Liver (tissue), 9 donors: ENCODE results near the gene GNB1L. TPM values are rescaled to one million over a fixed set of nuclear protein-coding genes. Genes with fewer than 3 reads are reported as not detected.

ENCODE experiments used
- DNase-seq: peaks from one replicate; pipeline ENCODE4 v3.0.0-alpha.2; 2017; ENCODE audit warnings: low spot score
- H3K27ac ChIP-seq, 2 donors: one replicate each; pipeline ENCODE4 v1.7.0; 2013; ENCODE audit warnings: inconsistent platforms in 2 of 2, low read length in 2 of 2, control low read depth in 1 of 2, low read depth in 1 of 2, mild to moderate bottlenecking in 1 of 2
- H3K27me3 ChIP-seq, 4 donors: one replicate each; pipeline versions ENCODE4 v1.6.1 to v1.7.0; 2013; ENCODE audit warnings: low read length in 3 of 4, inconsistent platforms in 1 of 4, mild to moderate bottlenecking in 1 of 4, moderate library complexity in 1 of 4; ENCODE audit not compliant: control insufficient read depth in 4 of 4, insufficient read depth in 4 of 4
- H3K36me3 ChIP-seq, 4 donors: one replicate each; pipeline versions ENCODE4 v1.6.1 to v1.7.0; 2013; ENCODE audit warnings: low read length in 3 of 4, mild to moderate bottlenecking in 3 of 4, low read depth in 1 of 4, moderate library complexity in 1 of 4; ENCODE audit not compliant: control insufficient read depth in 4 of 4, insufficient read depth in 3 of 4
- H3K4me1 ChIP-seq, 4 donors: one replicate each; pipeline versions ENCODE4 v1.6.1 to v1.7.0; 2013; ENCODE audit warnings: low read length in 3 of 4, mild to moderate bottlenecking in 3 of 4, moderate library complexity in 1 of 4; ENCODE audit not compliant: control insufficient read depth in 4 of 4, insufficient read depth in 4 of 4
- H3K4me3 ChIP-seq, 3 donors: one replicate each; pipeline versions ENCODE4 v1.6.1 to v1.7.0; 2013; ENCODE audit warnings: low read length in 3 of 3, control low read depth in 1 of 3, low read depth in 1 of 3, mild to moderate bottlenecking in 1 of 3
- H3K9ac ChIP-seq, 2 donors: one replicate each; pipeline ENCODE4 v1.7.0; 2013; ENCODE audit warnings: low read length in 2 of 2, mild to moderate bottlenecking in 2 of 2, moderate library complexity in 2 of 2, control low read depth in 1 of 2, low read depth in 1 of 2
- H3K9me3 ChIP-seq, 4 donors: one replicate each; pipeline versions ENCODE4 v1.6.1 to v1.7.0; 2013; ENCODE audit warnings: low read length in 3 of 4; ENCODE audit not compliant: control insufficient read depth in 4 of 4
- EGR1 ChIP-seq, 2 donors: IDR thresholded peaks; 2 replicates each; pipeline ENCODE4 v1.6.1; 2016 to 2018; ENCODE audit warnings: antibody characterized with exemption in 2 of 2, low read depth in 2 of 2
- FOXA1 ChIP-seq: IDR thresholded peaks from 2 replicates; pipeline ENCODE4 v1.6.1; 2016; ENCODE audit warnings: antibody characterized with exemption
- FOXA2 ChIP-seq: IDR thresholded peaks from 2 replicates; pipeline ENCODE4 v1.6.1; 2016; ENCODE audit warnings: antibody characterized with exemption
- GABPA ChIP-seq, 2 donors: IDR thresholded peaks in 1 of 2; conservative IDR thresholded peaks in 1 of 2; 2 replicates each; pipeline ENCODE4 v1.6.1; 2016; ENCODE audit warnings: antibody characterized with exemption in 2 of 2, mild to moderate bottlenecking in 1 of 2, moderate library complexity in 1 of 2
- HNF4A ChIP-seq, 2 donors: conservative IDR thresholded peaks; 2 replicates each; pipeline ENCODE4 v1.6.1; 2016; ENCODE audit warnings: antibody characterized with exemption in 2 of 2, mild to moderate bottlenecking in 2 of 2
- HNF4G ChIP-seq: IDR thresholded peaks from 2 replicates; pipeline ENCODE4 v1.6.1; 2016; ENCODE audit warnings: antibody characterized with exemption
- JUND ChIP-seq, 2 donors: IDR thresholded peaks; 2 replicates each; pipeline ENCODE4 v1.6.1; 2016; ENCODE audit warnings: antibody characterized with exemption in 2 of 2
- NR2F2 ChIP-seq: IDR thresholded peaks from 2 replicates; pipeline ENCODE4 v1.6.1; 2016; ENCODE audit warnings: antibody characterized with exemption
- RAD21 ChIP-seq, 2 donors: IDR thresholded peaks; 2 replicates each; pipeline ENCODE4 v1.6.1; 2016; ENCODE audit warnings: antibody characterized with exemption in 2 of 2, mild to moderate bottlenecking in 2 of 2
- RXRA ChIP-seq, 2 donors: IDR thresholded peaks; 2 replicates each; pipeline ENCODE4 v1.6.1; 2017 to 2018; ENCODE audit warnings: antibody characterized with exemption in 2 of 2, mild to moderate bottlenecking in 1 of 2
- SP1 ChIP-seq: IDR thresholded peaks from 2 replicates; pipeline ENCODE4 v1.6.1; 2018; ENCODE audit warnings: antibody characterized with exemption, mild to moderate bottlenecking
- TAF1 ChIP-seq: conservative IDR thresholded peaks from 2 replicates; pipeline ENCODE4 v1.6.1; 2016; ENCODE audit warnings: antibody characterized with exemption, mild to moderate bottlenecking
- YY1 ChIP-seq: IDR thresholded peaks from 2 replicates; pipeline ENCODE4 v1.6.1; 2016; ENCODE audit warnings: antibody characterized with exemption, mild to moderate bottlenecking
- WGBS: extraction: QIAGEN DNeasy Blood & Tissue Kit; methylation state at CpG from one replicate; pipeline ENCODE4 v1.1.7; 2013; 5-methylcytosine and 5-hydroxymethylcytosine counted together
- polyA plus RNA-seq, 2 donors: library from polyadenylated mRNA; stranded (reverse) in 1 of 2; unstranded in 1 of 2; fragments of 200-250 nt in 1 of 2; fragments of >200 nt in 1 of 2; fragmentation: Nextera tagmentation in 1 of 2; extraction: Ambion mirVana in 1 of 2; gene quantifications; one replicate each; pipeline versions ENCODE4 v1.2.1 to v1.2.3, GENCODE V29; 2013 to 2015
- total RNA-seq, 2 donors: library from RNA; depleted of rRNA; stranded (reverse); fragments of >200 nt; gene quantifications; one replicate each; pipeline ENCODE4 v1.2.3, GENCODE V29; 2014
- TF ChIP-seq, protein P1 (sequence below): IDR thresholded peaks from 2 replicates; pipeline ENCODE4 v1.6.1; 2016; ENCODE audit warnings: antibody characterized with exemption
- TF ChIP-seq, protein P2 (sequence below): IDR thresholded peaks from 2 replicates; pipeline ENCODE4 v1.6.1; 2016; ENCODE audit warnings: antibody characterized with exemption
- TF ChIP-seq, protein P3 (sequence below): IDR thresholded peaks from 2 replicates; pipeline ENCODE4 v1.6.1; 2016; ENCODE audit warnings: antibody characterized with exemption, mild to moderate bottlenecking
- TF ChIP-seq, protein P4 (sequence below): fragments of 150-350 bp; IDR thresholded peaks from 2 replicates; pipeline ENCODE4 v1.5.1; 2017; ENCODE audit warnings: improper control_type of control experiment, low read depth, low read length; ENCODE audit not compliant: missing input control
- TF ChIP-seq, protein P5 (sequence below): IDR thresholded peaks from 2 replicates; pipeline ENCODE4 v1.6.1; 2016; ENCODE audit warnings: antibody characterized with exemption
- donor health status: healthy.
- donor health status: healthy.
- donor health status: healthy.
- donor health status: healthy.
- donor health status: healthy.

GNB1L gene
- total and polyA plus RNA-seq, 4 donors = 1.5 to 3.6 (median 1.9) TPM

DNA sequence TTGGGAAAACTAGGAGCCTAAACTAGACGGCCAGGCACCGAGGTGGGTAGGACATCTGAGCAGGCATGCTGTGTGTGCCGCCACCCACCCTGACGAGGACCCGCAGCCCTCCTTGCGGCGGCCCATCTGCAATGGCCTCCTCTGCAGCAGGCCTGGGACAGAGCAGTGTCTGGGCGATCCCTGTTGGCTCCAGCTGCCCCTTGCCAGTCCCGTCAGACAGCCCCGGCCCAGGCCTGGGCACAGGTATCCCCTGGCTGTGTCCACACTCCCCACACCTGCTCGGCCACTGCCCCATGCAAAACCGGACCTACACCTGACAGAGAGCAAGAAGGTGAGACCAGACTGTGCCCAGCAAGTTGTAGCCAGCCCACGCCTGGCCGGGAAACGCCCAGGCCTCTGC lies 38.7 kb upstream of the GNB1L start:
- DNase-seq = no peak
- H3K4me1 ChIP-seq = peaks cover 0 to 3% (median 0%) of the 10 kb centered on the region in 4 donors
- 96% methylated on average over 15 of the region's 15 CpGs for WGBS

DNA sequence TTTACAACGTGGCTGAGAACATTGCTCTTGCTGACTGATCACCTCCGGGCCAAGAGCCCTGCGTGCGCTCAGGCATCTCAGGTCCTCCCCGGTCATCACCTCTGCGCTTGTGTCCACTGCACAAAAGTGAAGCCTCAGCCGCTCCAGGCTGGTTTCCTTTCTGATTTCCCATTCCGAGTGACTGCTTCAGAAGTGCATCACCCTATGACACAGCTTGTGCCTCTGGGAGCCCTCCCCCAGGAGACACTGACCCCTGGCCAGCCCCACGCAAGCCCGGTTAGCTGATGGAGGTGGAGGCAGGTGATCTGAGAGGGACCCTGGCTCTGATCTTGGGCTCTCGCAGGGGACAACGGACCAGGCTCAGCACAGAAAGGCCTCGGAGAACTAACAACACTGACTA lies 38.3 kb upstream of the GNB1L start:
- no peak overlapping the region for H3K27ac ChIP-seq
- H3K4me1 ChIP-seq = peaks cover 0 to 3% (median 0%) of the 10 kb centered on the region in 4 donors
- H3K27me3 ChIP-seq = no peaks in the 10 kb centered on the region
- peaks cover 2 to 38% (median 12%) of the 10 kb centered on the region in 4 donors for H3K36me3 ChIP-seq
- H3K4me3 ChIP-seq = no peak overlapping the region
- TF ChIP-seq RXRA (IDR thresholded peaks at IDR 0.05) (no peak), NR2F2 (no peak), SP1 (no peak), HNF4G (no peak), GABPA (IDR thresholded peaks at IDR 0.05 in 1 of 2, conservative IDR thresholded peaks at IDR 0.05 in 1 of 2) (no peak), EGR1 (IDR thresholded peaks at IDR 0.05; ENCODE audit: low read depth in 2 of 2) (no peak), HNF4A (conservative IDR thresholded peaks at IDR 0.05) (no peak), YY1 (no peak), JUND (IDR thresholded peaks at IDR 0.05) (no peak), RAD21 (IDR thresholded peaks at IDR 0.05) (no peak), FOXA2 (no peak), TAF1 (no peak), FOXA1 (no peak)
- TF ChIP-seq, protein P1, sequence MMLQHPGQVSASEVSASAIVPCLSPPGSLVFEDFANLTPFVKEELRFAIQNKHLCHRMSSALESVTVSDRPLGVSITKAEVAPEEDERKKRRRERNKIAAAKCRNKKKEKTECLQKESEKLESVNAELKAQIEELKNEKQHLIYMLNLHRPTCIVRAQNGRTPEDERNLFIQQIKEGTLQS = no peak
- TF ChIP-seq, protein P2, sequence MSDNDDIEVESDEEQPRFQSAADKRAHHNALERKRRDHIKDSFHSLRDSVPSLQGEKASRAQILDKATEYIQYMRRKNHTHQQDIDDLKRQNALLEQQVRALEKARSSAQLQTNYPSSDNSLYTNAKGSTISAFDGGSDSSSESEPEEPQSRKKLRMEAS = no peak
- TF ChIP-seq, protein P3, sequence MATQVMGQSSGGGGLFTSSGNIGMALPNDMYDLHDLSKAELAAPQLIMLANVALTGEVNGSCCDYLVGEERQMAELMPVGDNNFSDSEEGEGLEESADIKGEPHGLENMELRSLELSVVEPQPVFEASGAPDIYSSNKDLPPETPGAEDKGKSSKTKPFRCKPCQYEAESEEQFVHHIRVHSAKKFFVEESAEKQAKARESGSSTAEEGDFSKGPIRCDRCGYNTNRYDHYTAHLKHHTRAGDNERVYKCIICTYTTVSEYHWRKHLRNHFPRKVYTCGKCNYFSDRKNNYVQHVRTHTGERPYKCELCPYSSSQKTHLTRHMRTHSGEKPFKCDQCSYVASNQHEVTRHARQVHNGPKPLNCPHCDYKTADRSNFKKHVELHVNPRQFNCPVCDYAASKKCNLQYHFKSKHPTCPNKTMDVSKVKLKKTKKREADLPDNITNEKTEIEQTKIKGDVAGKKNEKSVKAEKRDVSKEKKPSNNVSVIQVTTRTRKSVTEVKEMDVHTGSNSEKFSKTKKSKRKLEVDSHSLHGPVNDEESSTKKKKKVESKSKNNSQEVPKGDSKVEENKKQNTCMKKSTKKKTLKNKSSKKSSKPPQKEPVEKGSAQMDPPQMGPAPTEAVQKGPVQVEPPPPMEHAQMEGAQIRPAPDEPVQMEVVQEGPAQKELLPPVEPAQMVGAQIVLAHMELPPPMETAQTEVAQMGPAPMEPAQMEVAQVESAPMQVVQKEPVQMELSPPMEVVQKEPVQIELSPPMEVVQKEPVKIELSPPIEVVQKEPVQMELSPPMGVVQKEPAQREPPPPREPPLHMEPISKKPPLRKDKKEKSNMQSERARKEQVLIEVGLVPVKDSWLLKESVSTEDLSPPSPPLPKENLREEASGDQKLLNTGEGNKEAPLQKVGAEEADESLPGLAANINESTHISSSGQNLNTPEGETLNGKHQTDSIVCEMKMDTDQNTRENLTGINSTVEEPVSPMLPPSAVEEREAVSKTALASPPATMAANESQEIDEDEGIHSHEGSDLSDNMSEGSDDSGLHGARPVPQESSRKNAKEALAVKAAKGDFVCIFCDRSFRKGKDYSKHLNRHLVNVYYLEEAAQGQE = no peak
- TF ChIP-seq, protein P4, sequence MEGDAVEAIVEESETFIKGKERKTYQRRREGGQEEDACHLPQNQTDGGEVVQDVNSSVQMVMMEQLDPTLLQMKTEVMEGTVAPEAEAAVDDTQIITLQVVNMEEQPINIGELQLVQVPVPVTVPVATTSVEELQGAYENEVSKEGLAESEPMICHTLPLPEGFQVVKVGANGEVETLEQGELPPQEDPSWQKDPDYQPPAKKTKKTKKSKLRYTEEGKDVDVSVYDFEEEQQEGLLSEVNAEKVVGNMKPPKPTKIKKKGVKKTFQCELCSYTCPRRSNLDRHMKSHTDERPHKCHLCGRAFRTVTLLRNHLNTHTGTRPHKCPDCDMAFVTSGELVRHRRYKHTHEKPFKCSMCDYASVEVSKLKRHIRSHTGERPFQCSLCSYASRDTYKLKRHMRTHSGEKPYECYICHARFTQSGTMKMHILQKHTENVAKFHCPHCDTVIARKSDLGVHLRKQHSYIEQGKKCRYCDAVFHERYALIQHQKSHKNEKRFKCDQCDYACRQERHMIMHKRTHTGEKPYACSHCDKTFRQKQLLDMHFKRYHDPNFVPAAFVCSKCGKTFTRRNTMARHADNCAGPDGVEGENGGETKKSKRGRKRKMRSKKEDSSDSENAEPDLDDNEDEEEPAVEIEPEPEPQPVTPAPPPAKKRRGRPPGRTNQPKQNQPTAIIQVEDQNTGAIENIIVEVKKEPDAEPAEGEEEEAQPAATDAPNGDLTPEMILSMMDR = no peak
- TF ChIP-seq, protein P5, sequence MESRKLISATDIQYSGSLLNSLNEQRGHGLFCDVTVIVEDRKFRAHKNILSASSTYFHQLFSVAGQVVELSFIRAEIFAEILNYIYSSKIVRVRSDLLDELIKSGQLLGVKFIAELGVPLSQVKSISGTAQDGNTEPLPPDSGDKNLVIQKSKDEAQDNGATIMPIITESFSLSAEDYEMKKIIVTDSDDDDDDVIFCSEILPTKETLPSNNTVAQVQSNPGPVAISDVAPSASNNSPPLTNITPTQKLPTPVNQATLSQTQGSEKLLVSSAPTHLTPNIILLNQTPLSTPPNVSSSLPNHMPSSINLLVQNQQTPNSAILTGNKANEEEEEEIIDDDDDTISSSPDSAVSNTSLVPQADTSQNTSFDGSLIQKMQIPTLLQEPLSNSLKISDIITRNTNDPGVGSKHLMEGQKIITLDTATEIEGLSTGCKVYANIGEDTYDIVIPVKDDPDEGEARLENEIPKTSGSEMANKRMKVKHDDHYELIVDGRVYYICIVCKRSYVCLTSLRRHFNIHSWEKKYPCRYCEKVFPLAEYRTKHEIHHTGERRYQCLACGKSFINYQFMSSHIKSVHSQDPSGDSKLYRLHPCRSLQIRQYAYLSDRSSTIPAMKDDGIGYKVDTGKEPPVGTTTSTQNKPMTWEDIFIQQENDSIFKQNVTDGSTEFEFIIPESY = no peak
- H3K9me3 ChIP-seq = no peaks in the 10 kb centered on the region
- H3K9ac ChIP-seq = no peak overlapping the region
- no peak for DNase-seq
- WGBS = 89% methylated on average over 13 of the region's 13 CpGs

More for the DNA sequence above, 38.7 kb upstream of the GNB1L start:
- no peaks in the 10 kb centered on the region for H3K9me3 ChIP-seq
- peaks cover 2 to 41% (median 13%) of the 10 kb centered on the region in 4 donors for H3K36me3 ChIP-seq
- H3K27ac ChIP-seq = no peak overlapping the region
- TF ChIP-seq RXRA (IDR thresholded peaks at IDR 0.05) (no peak), JUND (IDR thresholded peaks at IDR 0.05) (no peak), SP1 (no peak), TAF1 (no peak), RAD21 (IDR thresholded peaks at IDR 0.05) (no peak), HNF4A (conservative IDR thresholded peaks at IDR 0.05) (no peak), HNF4G (no peak), NR2F2 (no peak), EGR1 (IDR thresholded peaks at IDR 0.05; ENCODE audit: low read depth in 2 of 2) (no peak)
- TF ChIP-seq, protein P1 = no peak
- TF ChIP-seq, protein P2 = no peak
- TF ChIP-seq, protein P5 = no peak
- H3K4me3 ChIP-seq = no peak overlapping the region
- H3K9ac ChIP-seq = no peak overlapping the region
- H3K27me3 ChIP-seq = no peaks in the 10 kb centered on the region
